ENCODE data around the gene CR1. TPM values are rescaled to one million over a fixed set of nuclear protein-coding genes. Genes with fewer than 3 reads are reported as not detected.
"Not testable (repeated sequence)": the region's sequence is repeated elsewhere in the genome, so short reads cannot be mapped to it uniquely, and the experiment has no call there.

Gene CR1
- total and polyA plus RNA-seq, 2 experiments from 2014 or later: 0.20 TPM; not detected in 1

DNA sequence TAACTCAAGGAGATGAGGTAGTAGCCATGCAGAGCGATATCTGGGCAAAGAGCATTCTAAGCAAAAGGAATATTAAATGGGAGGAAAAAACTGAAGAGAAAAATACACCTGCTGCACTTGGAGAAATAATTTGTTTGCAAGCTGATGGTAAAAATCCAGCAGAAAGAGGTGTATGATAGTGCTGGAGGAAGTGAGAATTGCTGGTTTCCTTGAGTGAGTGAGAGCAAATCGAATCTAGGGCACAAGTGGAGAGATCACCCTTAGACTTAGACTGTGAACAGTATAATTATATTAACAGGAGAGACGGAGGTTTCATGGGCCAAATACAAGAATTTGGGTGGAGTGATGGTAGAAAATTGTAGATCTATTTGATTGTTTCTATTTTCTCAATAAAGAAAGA lies 2.7 kb upstream of the CR1 start:
- Histone ChIP-seq H3K9me3 (ENCODE audit: low read depth) (no peaks in the 10 kb centered on the region), H2AFZ (no peak overlapping the region), H3K27ac (no peak overlapping the region), H3K79me2 (no peaks in the 10 kb centered on the region), H3K4me3 (no peak overlapping the region), H3K4me1 (ENCODE audit: insufficient read depth) (peaks cover 4% of the 10 kb centered on the region), H3K27me3 (peaks cover 61% of the 10 kb centered on the region), H3K9me2 (replicated peaks; ENCODE audit: insufficient read depth) (no peaks in the 10 kb centered on the region), H3K4me2 (no peak overlapping the region), H4K20me1 (ENCODE audit: insufficient read depth, poor library complexity, severe bottlenecking) (no peaks in the 10 kb centered on the region), H3K36me3 (replicated peaks; ENCODE audit: insufficient read depth, low read depth) (no peaks in the 10 kb centered on the region)
- TF ChIP-seq, protein P1, sequence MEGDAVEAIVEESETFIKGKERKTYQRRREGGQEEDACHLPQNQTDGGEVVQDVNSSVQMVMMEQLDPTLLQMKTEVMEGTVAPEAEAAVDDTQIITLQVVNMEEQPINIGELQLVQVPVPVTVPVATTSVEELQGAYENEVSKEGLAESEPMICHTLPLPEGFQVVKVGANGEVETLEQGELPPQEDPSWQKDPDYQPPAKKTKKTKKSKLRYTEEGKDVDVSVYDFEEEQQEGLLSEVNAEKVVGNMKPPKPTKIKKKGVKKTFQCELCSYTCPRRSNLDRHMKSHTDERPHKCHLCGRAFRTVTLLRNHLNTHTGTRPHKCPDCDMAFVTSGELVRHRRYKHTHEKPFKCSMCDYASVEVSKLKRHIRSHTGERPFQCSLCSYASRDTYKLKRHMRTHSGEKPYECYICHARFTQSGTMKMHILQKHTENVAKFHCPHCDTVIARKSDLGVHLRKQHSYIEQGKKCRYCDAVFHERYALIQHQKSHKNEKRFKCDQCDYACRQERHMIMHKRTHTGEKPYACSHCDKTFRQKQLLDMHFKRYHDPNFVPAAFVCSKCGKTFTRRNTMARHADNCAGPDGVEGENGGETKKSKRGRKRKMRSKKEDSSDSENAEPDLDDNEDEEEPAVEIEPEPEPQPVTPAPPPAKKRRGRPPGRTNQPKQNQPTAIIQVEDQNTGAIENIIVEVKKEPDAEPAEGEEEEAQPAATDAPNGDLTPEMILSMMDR (IDR thresholded peaks at IDR 0.05; ENCODE audit: poor library complexity): no peak
- no peak for TF ChIP-seq EZH2 (IDR thresholded peaks at IDR 0.05; ENCODE audit: borderline replicate concordance)
- WGBS (ENCODE audit: low lambda C conversion rate, missing lambda C conversion rate): 84% methylated on average over 3 of the region's 3 CpGs
- DNase-seq (ENCODE audit: low spot score): no peak

DNA sequence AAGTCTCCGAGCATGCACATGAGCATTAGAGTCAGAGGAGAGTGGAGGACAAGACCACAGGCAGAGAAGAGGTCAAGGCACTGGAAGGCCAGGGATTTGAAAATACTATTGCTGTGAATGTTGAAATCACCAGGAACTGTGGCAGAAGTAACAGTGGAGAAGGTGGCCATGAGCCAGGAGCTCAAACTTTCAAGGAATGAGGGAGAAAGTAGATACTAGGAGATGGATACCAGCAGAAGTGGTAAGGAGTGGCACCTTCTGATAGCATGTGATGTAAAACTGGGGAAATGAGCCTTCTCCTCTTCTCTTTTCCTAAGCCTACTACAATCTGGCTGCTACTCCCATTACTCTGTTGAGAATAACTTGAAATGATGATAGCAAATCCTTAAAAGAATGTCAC lies 1.8 kb upstream of the CR1 start:
- Histone ChIP-seq H3K27ac (no peak overlapping the region), H3K36me3 (replicated peaks; ENCODE audit: insufficient read depth, low read depth) (no peaks in the 10 kb centered on the region), H3K9me3 (ENCODE audit: low read depth) (no peaks in the 10 kb centered on the region), H3K4me3 (no peak overlapping the region), H3K27me3 (peaks cover 65% of the 10 kb centered on the region), H3K9me2 (replicated peaks; ENCODE audit: insufficient read depth) (no peaks in the 10 kb centered on the region), H2AFZ (no peak overlapping the region), H3K79me2 (no peaks in the 10 kb centered on the region), H4K20me1 (ENCODE audit: insufficient read depth, poor library complexity, severe bottlenecking) (no peaks in the 10 kb centered on the region), H3K4me2 (no peak overlapping the region), H3K4me1 (ENCODE audit: insufficient read depth) (peaks cover 4% of the 10 kb centered on the region)
- no peak for DNase-seq (ENCODE audit: low spot score)
- 96% methylated on average over 1 of the region's 1 CpG for WGBS (ENCODE audit: low lambda C conversion rate, missing lambda C conversion rate)
- TF ChIP-seq, protein P1 (IDR thresholded peaks at IDR 0.05; ENCODE audit: poor library complexity): no peak

DNA sequence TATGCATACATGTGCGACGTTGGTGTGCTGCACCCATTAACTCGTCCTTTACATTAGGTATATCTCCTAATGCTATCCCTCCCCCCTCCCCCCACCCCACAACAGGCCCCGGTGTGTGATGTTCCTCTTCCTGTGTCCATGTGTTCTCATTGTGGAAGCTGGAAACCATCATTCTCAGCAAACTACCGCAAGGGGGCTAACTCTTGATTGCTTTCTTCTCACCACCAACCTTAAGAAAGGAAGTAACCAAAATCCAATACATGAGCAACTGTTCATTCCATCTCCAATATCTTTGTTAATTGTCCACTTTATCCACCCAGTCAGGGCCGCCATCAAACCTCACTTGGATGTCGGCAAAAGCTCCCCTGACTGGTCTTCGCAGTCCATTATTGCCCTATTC lies 676 bp upstream of the CR1 start:
- Histone ChIP-seq H3K4me2 (peak overlapping the region; percentile 95), H3K27me3 (peaks cover 66% of the 10 kb centered on the region)
- not testable (repeated sequence) for H3K9me3 ChIP-seq (ENCODE audit: low read depth); H3K9me2 ChIP-seq (replicated peaks; ENCODE audit: insufficient read depth); H3K79me2 ChIP-seq; H3K36me3 ChIP-seq (replicated peaks; ENCODE audit: insufficient read depth, low read depth); H3K4me1 ChIP-seq (ENCODE audit: insufficient read depth); DNase-seq (ENCODE audit: low spot score); H4K20me1 ChIP-seq (ENCODE audit: insufficient read depth, poor library complexity, severe bottlenecking); H2AFZ ChIP-seq; H3K4me3 ChIP-seq; H3K27ac ChIP-seq
- 81% methylated on average over 8 of the region's 8 CpGs for WGBS (ENCODE audit: low lambda C conversion rate, missing lambda C conversion rate)

DNA sequence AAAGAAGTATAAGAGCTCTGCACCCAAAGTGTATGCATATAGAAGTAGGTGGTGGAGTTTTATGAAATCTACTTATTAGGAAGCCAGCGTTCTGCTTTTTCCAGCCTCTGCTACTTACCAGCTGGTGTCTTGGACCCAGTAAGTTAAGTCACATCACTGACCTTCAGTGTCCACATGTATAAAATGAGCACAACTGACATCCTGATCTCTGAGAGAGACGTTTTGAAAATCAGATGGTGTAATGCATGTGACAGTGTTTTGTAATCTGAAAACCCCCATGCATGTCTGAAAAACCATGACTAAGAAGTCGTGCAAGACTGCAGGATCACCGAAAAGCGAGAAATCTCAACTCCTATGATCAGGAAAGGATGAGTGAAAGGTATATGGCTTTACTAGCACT lies 2.0 kb downstream of the CR1 start:
- Histone ChIP-seq H3K27ac (no peak overlapping the region), H2AFZ (no peak overlapping the region), H3K27me3 (peaks cover 81% of the 10 kb centered on the region), H3K4me3 (no peak overlapping the region), H4K20me1 (ENCODE audit: insufficient read depth, poor library complexity, severe bottlenecking) (no peaks in the 10 kb centered on the region), H3K4me2 (no peak overlapping the region), H3K9me3 (ENCODE audit: low read depth) (no peaks in the 10 kb centered on the region), H3K9me2 (replicated peaks; ENCODE audit: insufficient read depth) (no peaks in the 10 kb centered on the region), H3K4me1 (ENCODE audit: insufficient read depth) (peaks cover 4% of the 10 kb centered on the region), H3K79me2 (no peaks in the 10 kb centered on the region), H3K36me3 (replicated peaks; ENCODE audit: insufficient read depth, low read depth) (no peaks in the 10 kb centered on the region)
- no peak for DNase-seq (ENCODE audit: low spot score)
- TF ChIP-seq, protein P1 (IDR thresholded peaks at IDR 0.05; ENCODE audit: poor library complexity): no peak
- TF ChIP-seq EZH2 (IDR thresholded peaks at IDR 0.05; ENCODE audit: borderline replicate concordance) (no peak), EZH2phosphoT487 (IDR thresholded peaks at IDR 0.05; ENCODE audit: low read depth, severe bottlenecking, unreplicated experiment) (no peak)
- WGBS (ENCODE audit: low lambda C conversion rate, missing lambda C conversion rate): 69% methylated on average over 5 of the region's 5 CpGs

Measured in hepatocyte (in vitro differentiated cells).